ENCODE results near the gene ZNF91. TPM values are rescaled to one million over a fixed set of nuclear protein-coding genes. Genes with fewer than 3 reads are reported as not detected.

The ZNF91 gene
- total and polyA plus RNA-seq, 8 donors, result 8.5 to 38.7 (median 28.1) TPM

DNA sequence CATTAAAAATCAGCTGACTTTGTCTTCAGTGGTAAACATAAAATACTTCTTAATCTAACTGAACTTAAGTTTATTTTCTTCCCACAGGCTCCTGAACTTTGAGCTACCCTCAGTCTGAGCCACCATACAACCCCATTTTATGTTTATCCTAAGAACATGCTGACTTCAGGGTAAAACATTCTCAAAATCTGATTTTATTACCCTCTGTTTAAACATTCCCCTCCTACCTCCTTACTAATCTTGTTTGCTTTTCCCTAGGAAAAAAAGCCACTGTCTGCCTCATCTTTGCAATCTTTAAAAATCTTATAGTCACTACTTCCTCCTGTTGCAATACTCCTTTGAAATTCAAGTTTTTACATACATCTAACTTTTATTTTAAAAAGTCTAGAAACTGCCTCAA lies 4.0 kb downstream of the ZNF91 start:
- no peak for TF ChIP-seq CTCF (IDR thresholded peaks at IDR 0.05)
- H3K4me1 ChIP-seq, result peaks cover 9 to 27% (median 24%) of the 10 kb centered on the region in 3 donors
- FAIRE-seq (no peak), DNase-seq (no peak), ATAC-seq (no peak)
- intact Hi-C loops (cut with DNase I), result no loop called here
- peaks cover 0 to 6% (median 0%) of the 10 kb centered on the region in 3 donors for H3K36me3 ChIP-seq
- H3K4me3 ChIP-seq, result no peak overlapping the region
- H3K9me3 ChIP-seq, result no peaks in the 10 kb centered on the region
- H3K27ac ChIP-seq, result peak overlapping the region in 1 of 4 donors; percentile 9
- H3K27me3 ChIP-seq, result no peaks in the 10 kb centered on the region

DNA sequence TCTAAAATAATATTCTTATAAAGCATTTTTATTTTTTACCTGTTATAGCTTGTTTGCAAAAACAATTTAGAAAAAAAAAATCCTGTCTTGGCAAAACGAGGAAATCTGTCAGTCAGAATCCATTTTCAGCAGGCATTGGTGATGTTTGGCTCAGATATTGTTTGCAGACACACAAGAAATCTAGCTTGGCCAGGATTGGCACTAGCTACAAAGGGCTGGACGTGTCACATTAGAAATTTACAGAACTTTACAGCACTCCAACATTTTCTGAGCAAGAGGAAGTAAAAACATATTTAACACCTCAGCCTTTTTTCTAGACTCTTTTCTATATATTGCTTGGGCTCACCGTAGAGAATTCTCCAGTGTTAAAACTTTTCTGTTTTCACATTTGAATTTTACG lies 9.9 kb downstream of the ZNF91 start:
- TF ChIP-seq CTCF (IDR thresholded peaks at IDR 0.05), result no peak
- peak in 2 of 6 donors; percentile 38 to 41 for DNase-seq
- Histone ChIP-seq H3K27me3 (no peaks in the 10 kb centered on the region), H3K9me3 (no peaks in the 10 kb centered on the region), H3K36me3 (peaks cover 0 to 22% (median 0%) of the 10 kb centered on the region in 3 donors), H3K4me3 (no peak overlapping the region), H3K4me1 (peaks cover 3 to 10% (median 7%) of the 10 kb centered on the region in 3 donors), H3K27ac (peak overlapping the region in 2 of 4 donors; percentile 6 to 13)
- WGBS, 2 donors, result 49 to 50% methylated on average over 4 of the region's 4 CpGs
- intact Hi-C loops (cut with DNase I), result no loop called here
- no peak for FAIRE-seq
- peak; percentile 68 to 94 (median 88) for ATAC-seq

DNA sequence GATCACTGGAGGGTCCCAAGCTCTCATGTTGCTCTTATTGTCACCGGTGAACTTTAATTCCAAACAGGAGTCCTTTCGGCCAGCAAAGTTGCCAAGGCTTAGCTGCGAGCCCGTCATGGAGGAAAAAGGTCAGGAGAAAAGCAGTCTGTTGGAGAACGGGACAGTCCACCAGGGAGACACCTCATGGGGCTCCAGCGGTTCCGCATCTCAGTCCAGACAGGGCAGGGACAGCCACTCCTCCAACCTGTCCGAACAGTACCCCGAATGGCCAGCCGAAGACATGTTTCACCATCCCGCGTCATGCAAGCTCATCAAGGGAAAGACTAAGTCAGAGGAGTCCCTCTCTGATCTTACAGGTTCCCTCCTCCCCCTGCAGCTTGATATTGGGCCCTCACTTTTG lies 10.4 kb downstream of the ZNF91 start:
- Histone ChIP-seq H3K36me3 (peaks cover 0 to 22% (median 0%) of the 10 kb centered on the region in 3 donors), H3K4me1 (peaks cover 3 to 10% (median 5%) of the 10 kb centered on the region in 3 donors), H3K27me3 (no peaks in the 10 kb centered on the region), H3K4me3 (no peak overlapping the region), H3K9me3 (no peaks in the 10 kb centered on the region), H3K27ac (no peak overlapping the region)
- WGBS, 2 donors, result 96 to 99% methylated on average over 12 of the region's 12 CpGs
- DNase-seq, result no peak
- intact Hi-C loops (cut with DNase I), result no loop called here
- TF ChIP-seq CTCF (IDR thresholded peaks at IDR 0.05), result no peak
- ATAC-seq, result no peak
- FAIRE-seq, result no peak

DNA sequence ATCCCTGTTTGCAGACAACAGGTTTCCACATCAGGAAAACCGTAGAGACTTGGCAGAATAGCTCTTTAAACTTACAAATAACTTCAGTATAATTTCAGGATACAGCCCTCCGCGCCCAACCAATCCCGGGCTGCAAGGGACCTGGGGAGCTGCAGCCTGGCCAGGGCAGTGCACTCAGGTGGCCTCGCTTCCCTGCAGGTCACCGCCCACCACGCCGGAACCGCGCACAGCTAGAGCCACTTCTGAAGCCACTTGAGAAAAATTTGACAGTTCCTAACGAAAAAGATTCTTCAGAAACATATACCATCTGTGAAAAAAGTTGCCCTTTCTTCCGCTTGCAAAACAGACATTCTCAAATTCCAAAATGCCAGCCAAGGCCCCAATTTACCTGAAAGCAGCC lies 11.1 kb downstream of the ZNF91 start:
- no peak overlapping the region for H3K27ac ChIP-seq
- no peak overlapping the region for H3K4me3 ChIP-seq
- 98% methylated on average over 12 of the region's 12 CpGs for WGBS, 2 donors
- ATAC-seq (no peak), FAIRE-seq (no peak), DNase-seq (no peak)
- peaks cover 0 to 26% (median 0%) of the 10 kb centered on the region in 3 donors for H3K36me3 ChIP-seq
- H3K27me3 ChIP-seq, result no peaks in the 10 kb centered on the region
- no peak for TF ChIP-seq CTCF (IDR thresholded peaks at IDR 0.05)
- intact Hi-C loops (cut with DNase I), result no loop called here
- H3K9me3 ChIP-seq, result no peaks in the 10 kb centered on the region
- H3K4me1 ChIP-seq, result peaks cover under 1 to 10% (median 3%) of the 10 kb centered on the region in 3 donors

GRCh38 chr19:23382955-23383354 lies 12.3 kb downstream of the ZNF91 start:
- DNase-seq (no peak), FAIRE-seq (no peak), ATAC-seq (no peak)
- peaks cover 0 to 26% (median 0%) of the 10 kb centered on the region in 3 donors for H3K36me3 ChIP-seq
- peaks cover 0 to 10% (median 3%) of the 10 kb centered on the region in 3 donors for H3K4me1 ChIP-seq
- no peak overlapping the region for H3K27ac ChIP-seq
- TF ChIP-seq CTCF (IDR thresholded peaks at IDR 0.05), result no peak
- H3K27me3 ChIP-seq, result no peaks in the 10 kb centered on the region
- peaks cover 0 to 3% (median 0%) of the 10 kb centered on the region in 4 donors for H3K9me3 ChIP-seq
- intact Hi-C loops (cut with DNase I), result no loop called here
- no peak overlapping the region for H3K4me3 ChIP-seq

All from pancreas (tissue), 10 donors.